Measurements from ENCODE around the gene ATP10A. TPM values are rescaled to one million over a fixed set of nuclear protein-coding genes. Genes with fewer than 3 reads are reported as not detected.

The ATP10A gene
- total RNA-seq, 3 donors from 2014 or later: 2.4 to 4.5 (median 2.7) TPM

DNA sequence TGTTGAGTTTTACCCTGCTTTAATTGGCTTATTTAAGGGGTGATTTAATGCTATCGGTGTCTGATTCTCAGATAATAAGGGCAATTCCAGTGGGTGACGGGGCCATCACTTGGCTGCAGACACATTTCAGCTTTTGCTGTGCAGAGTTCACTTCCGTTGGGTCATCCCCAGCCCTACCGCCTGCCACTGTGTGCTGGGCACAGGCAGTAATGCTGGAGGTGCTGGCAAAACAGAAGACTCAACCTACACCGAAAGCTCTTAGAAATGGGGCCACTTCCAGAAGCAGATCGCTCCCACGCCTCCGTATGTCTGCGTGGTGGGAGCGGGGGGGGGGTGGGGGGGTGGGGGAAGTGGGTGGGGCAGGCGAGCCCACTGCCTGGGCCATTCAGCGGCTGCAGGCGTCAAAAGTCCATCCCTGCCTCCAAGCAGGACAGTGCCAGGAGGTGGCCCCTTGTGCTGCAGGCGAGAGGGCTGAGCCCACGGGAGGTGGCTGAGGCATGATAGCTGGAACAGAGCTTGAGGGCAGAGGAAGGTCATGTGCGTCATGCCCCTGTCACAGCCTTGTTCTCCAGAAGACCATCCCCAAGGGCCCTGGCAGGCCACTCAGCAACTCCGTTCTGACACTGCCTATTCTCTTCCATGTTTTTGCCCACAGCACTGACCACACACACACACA lies 128.3 kb downstream of the ATP10A start:
- TF ChIP-seq, protein P1, sequence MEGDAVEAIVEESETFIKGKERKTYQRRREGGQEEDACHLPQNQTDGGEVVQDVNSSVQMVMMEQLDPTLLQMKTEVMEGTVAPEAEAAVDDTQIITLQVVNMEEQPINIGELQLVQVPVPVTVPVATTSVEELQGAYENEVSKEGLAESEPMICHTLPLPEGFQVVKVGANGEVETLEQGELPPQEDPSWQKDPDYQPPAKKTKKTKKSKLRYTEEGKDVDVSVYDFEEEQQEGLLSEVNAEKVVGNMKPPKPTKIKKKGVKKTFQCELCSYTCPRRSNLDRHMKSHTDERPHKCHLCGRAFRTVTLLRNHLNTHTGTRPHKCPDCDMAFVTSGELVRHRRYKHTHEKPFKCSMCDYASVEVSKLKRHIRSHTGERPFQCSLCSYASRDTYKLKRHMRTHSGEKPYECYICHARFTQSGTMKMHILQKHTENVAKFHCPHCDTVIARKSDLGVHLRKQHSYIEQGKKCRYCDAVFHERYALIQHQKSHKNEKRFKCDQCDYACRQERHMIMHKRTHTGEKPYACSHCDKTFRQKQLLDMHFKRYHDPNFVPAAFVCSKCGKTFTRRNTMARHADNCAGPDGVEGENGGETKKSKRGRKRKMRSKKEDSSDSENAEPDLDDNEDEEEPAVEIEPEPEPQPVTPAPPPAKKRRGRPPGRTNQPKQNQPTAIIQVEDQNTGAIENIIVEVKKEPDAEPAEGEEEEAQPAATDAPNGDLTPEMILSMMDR (IDR thresholded peaks at IDR 0.05): no peak
- DNase-seq (no peak), ATAC-seq (no peak)
- Histone ChIP-seq H3K4me3 (no peak overlapping the region), H3K4me1 (ENCODE audit: low read depth) (no peaks in the 10 kb centered on the region), H3K9me3 (peaks cover 4% of the 10 kb centered on the region), H3K36me3 (ENCODE audit: low read depth) (no peaks in the 10 kb centered on the region)
- intact Hi-C loops (cut with DNase I, micrococcal nuclease): no loop called here

DNA sequence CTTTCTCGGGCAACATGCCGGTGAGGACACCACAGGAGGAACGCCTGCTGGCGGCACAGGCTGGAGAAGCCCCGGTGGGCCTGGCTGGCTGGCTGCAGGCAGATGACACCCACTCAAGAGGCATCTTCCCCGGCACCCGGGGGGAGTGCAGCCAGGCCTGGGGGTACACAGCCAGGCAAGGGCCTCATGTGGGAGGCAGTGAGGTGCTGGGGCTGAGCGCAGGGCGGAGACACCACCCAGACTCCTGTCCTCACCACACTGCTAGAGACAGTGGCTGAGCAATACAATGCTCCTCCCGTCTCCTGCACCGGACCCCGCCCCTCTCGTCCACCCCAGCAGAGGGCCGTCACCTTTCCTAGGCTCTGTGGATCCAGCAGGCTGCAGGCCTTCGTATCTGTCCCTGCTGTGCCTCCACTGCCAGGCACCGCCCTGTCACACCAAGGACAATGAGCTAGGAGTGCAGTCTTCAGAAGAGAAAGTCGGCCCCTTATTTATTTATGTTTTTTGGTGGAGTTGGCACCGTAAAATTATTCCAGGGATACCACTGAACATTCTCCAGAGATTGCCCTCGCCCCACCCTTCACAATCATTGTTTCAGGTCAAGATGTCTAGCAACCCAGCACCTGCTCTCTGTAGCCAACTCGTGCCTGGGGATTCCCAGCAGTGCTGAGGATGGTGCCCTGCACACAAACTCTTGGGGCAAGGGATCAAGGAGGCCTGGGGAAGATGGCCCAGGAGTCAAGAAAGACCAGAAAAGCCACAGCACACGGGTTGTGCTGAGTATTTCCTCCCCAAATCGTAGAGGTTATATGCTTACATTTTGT lies 129.1 kb downstream of the ATP10A start:
- Histone ChIP-seq H3K36me3 (ENCODE audit: low read depth) (no peaks in the 10 kb centered on the region), H3K4me1 (ENCODE audit: low read depth) (no peaks in the 10 kb centered on the region), H3K4me3 (no peak overlapping the region), H3K9me3 (peaks cover 4% of the 10 kb centered on the region)
- intact Hi-C loops (cut with DNase I, micrococcal nuclease): no loop called here
- DNase-seq (no peak), ATAC-seq (peak; percentile 59)
- TF ChIP-seq, protein P1 (IDR thresholded peaks at IDR 0.05): no peak

DNA sequence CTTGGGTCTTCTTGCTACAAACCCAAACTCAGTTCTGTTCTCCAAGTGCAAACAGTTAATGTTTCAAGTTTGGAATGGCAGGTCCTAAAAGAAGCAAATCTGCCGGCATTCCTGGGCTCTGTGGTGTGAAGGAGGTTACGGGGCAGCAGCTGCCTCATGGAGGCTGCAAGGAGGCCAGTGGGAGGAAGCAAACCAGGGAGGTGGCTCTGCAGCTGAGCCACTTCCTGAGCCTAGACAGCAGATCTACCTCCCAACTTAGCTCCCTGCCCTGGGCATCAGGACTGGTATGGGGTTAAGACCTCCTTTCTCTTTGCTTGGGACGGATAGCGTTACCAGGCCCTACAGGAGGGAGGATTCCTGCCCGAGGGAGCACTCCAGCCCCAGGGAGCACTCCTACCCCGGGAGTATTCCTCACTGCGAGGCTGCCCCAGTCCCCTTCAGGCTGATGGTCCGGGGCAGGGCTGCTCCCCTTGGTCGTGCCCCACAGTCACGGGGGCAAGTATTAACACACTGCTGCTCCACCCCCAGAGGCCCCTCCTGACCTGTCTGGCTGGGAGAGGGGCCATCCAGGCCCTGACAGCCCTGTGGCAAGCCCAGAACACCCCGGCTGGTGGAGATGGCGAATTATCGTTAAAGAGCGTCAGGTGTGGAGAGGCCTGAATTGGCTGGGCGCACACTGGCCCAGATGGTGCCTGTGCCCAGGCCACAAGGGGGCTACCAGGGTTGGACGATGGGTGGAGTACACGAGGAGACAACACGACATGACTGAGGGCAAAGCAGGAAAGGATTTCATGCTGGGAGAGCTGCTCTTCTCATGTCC lies 129.9 kb downstream of the ATP10A start:
- no peak for DNase-seq
- ATAC-seq: no peak
- peaks cover 4% of the 10 kb centered on the region for H3K9me3 ChIP-seq
- intact Hi-C loops (cut with DNase I, micrococcal nuclease): no loop called here
- H3K4me1 ChIP-seq (ENCODE audit: low read depth): no peaks in the 10 kb centered on the region
- TF ChIP-seq, protein P1 (IDR thresholded peaks at IDR 0.05): no peak
- no peak overlapping the region for H3K4me3 ChIP-seq
- H3K36me3 ChIP-seq (ENCODE audit: low read depth): no peaks in the 10 kb centered on the region

DNA sequence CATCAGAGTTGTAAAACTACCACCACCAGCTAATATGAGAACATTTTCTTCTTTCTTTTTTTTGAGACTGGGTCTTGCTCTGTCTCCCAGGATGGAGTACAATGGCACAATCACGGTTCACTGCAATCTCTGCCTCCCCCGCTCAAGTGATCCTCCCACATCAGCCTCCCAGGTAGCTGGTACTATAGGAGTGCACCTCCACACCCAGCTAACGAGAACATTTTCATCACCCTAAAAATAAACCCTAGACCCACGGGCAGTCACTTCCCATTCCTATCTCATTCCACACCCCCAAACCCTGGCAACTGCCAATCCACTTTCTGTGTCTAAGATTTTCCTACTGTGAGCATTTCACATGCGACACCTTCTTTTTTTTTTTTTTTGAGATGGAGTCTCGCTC lies 130.9 kb downstream of the ATP10A start:
- intact Hi-C loops (cut with DNase I, micrococcal nuclease): no loop called here
- TF ChIP-seq, protein P1 (IDR thresholded peaks at IDR 0.05): no peak
- Histone ChIP-seq H3K9me3 (peaks cover 4% of the 10 kb centered on the region), H3K4me3 (no peak overlapping the region), H3K4me1 (ENCODE audit: low read depth) (no peaks in the 10 kb centered on the region), H3K36me3 (ENCODE audit: low read depth) (no peaks in the 10 kb centered on the region)
- ATAC-seq: no peak
- DNase-seq: no peak

DNA sequence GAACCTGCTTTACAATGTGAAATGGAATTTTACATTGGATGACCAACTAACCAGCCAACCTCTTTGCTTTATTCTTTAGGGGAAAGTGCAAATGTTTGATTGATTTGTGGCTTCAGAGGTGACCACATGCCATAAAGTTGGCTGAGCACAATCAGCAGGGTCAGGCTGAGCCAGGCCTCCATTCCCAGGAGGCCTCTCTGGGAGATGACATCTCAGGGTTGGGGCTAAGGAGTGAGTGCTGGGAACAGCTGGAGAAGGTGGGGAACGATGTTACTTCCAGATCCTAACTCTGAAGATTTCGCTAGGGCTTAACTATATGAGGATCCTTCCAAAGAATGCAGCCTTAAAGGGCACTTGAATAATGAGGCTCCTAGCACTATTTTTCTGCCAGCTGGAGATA lies 131.7 kb downstream of the ATP10A start:
- Histone ChIP-seq H3K9me3 (peaks cover 4% of the 10 kb centered on the region), H3K4me1 (ENCODE audit: low read depth) (no peaks in the 10 kb centered on the region), H3K4me3 (no peak overlapping the region), H3K36me3 (ENCODE audit: low read depth) (no peaks in the 10 kb centered on the region)
- no peak for ATAC-seq
- no peak for DNase-seq
- TF ChIP-seq, protein P1 (IDR thresholded peaks at IDR 0.05): no peak
- intact Hi-C loops (cut with DNase I, micrococcal nuclease): no loop called here
